KMS-11 (cell line): ENCODE measurements around the gene SCAMP4.

Experiments used
- H2AFZ ChIP-seq: fragments of 200-600 bp; sonication (generic); 2 replicates; pipeline ENCODE4 v1.6.1; 2016; ENCODE audit warnings: antibody characterized with exemption, mixed run types, low read depth
- H3K27ac ChIP-seq: fragments of 200-600 bp; sonication (generic); 2 replicates; pipeline ENCODE4 v1.6.1; 2016; ENCODE audit warnings: mild to moderate bottlenecking, mixed run types
- H3K27me3 ChIP-seq: fragments of 200-600 bp; sonication (generic); 2 replicates; pipeline ENCODE4 v1.6.1; 2017; ENCODE audit warnings: mild to moderate bottlenecking, low read depth, mixed run types, moderate library complexity; ENCODE audit not compliant: insufficient read depth
- H3K36me3 ChIP-seq: fragments of 200-600 bp; sonication (generic); 2 replicates; pipeline ENCODE4 v1.6.1; 2017; ENCODE audit warnings: mild to moderate bottlenecking, mixed run types; ENCODE audit not compliant: insufficient read depth
- H3K4me1 ChIP-seq: fragments of 200-600 bp; sonication (generic); 2 replicates; pipeline ENCODE4 v1.6.1; 2016; ENCODE audit warnings: mild to moderate bottlenecking, low read depth, mixed run types; ENCODE audit not compliant: poor library complexity, severe bottlenecking
- H3K4me2 ChIP-seq: fragments of 200-600 bp; sonication (generic); 2 replicates; pipeline ENCODE4 v1.7.0; 2016; ENCODE audit warnings: mild to moderate bottlenecking, mixed run types
- H3K4me3 ChIP-seq: fragments of 200-600 bp; sonication (generic); IDR thresholded peaks from 2 replicates; pipeline ENCODE4 v1.6.1; 2017; ENCODE audit warnings: low read depth, low read length, mixed read lengths; ENCODE audit not compliant: insufficient read depth
- H3K79me2 ChIP-seq: fragments of 200-600 bp; sonication (generic); 2 replicates; pipeline ENCODE4 v1.6.1; 2016; ENCODE audit warnings: low read depth, mixed run types; ENCODE audit not compliant: insufficient read depth
- H3K9ac ChIP-seq: fragments of 200-600 bp; sonication (generic); 2 replicates; pipeline ENCODE4 v1.6.1; 2016; ENCODE audit warnings: mild to moderate bottlenecking, mixed run types
- H4K20me1 ChIP-seq: fragments of 200-600 bp; sonication (generic); 2 replicates; pipeline ENCODE4 v1.6.1; 2016; ENCODE audit warnings: mild to moderate bottlenecking, mixed run types; ENCODE audit not compliant: insufficient read depth
- TF ChIP-seq, protein P1 (sequence below): fragments of 200-600 bp; sonication (generic); conservative IDR thresholded peaks from 2 replicates; pipeline ENCODE4 v1.6.1; 2017; ENCODE audit warnings: low read depth, mild to moderate bottlenecking, antibody characterized with exemption, low read length, moderate library complexity, mixed read lengths

SCAMP4 gene

DNA sequence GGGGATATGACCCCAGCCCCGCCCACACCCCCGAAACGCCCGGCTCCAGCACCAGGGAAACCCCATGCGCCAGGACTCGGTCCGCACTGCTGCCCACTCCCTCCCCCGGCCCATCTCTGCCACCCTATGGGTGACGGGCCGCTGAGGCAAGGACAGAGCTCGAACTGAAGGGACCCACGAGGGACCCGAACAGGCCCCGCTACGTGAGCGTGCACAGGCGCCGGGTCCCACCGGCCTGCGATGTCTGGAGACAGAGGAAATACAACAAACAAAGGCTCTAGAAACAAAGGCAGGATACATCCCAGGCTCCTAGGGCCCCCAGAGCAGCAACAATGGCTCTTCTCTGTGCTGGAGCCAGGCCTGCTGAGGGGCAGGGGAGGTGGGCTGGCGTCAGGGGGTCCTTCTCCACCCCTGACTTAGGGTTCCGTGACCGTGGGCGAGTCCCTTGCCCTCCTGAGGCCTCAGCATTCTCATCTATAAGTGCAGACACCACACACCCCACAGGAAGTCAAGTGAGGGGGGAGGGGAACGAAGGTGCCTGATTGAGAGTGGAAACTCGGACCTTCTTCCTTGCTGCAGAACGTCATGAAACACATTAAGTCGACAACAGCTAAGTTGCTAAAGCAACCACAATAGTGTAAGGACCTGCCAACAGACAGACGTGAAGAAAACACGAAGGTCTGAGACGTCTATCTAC lies 23.0 kb upstream of the SCAMP4 start:
- Histone ChIP-seq H4K20me1 (no peaks in the 10 kb centered on the region), H3K9ac (no peak overlapping the region), H3K27ac (no peak overlapping the region), H3K27me3 (no peaks in the 10 kb centered on the region), H3K4me3 (no peak overlapping the region), H3K4me1 (peaks cover 19% of the 10 kb centered on the region), H3K36me3 (no peaks in the 10 kb centered on the region), H3K4me2 (no peak overlapping the region), H3K79me2 (peaks cover 20% of the 10 kb centered on the region; the same call in 1 of the 2 replicates), H2AFZ (no peak overlapping the region)
- TF ChIP-seq, protein P1, sequence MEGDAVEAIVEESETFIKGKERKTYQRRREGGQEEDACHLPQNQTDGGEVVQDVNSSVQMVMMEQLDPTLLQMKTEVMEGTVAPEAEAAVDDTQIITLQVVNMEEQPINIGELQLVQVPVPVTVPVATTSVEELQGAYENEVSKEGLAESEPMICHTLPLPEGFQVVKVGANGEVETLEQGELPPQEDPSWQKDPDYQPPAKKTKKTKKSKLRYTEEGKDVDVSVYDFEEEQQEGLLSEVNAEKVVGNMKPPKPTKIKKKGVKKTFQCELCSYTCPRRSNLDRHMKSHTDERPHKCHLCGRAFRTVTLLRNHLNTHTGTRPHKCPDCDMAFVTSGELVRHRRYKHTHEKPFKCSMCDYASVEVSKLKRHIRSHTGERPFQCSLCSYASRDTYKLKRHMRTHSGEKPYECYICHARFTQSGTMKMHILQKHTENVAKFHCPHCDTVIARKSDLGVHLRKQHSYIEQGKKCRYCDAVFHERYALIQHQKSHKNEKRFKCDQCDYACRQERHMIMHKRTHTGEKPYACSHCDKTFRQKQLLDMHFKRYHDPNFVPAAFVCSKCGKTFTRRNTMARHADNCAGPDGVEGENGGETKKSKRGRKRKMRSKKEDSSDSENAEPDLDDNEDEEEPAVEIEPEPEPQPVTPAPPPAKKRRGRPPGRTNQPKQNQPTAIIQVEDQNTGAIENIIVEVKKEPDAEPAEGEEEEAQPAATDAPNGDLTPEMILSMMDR = no peak

GRCh38 chr19:1882786-1883692 lies 22.2 kb upstream of the SCAMP4 start:
- Histone ChIP-seq H3K27me3 (no peaks in the 10 kb centered on the region), H3K4me3 (no peak overlapping the region), H3K4me2 (peak overlapping the region; percentile 85; the same call in 1 of the 2 replicates), H3K79me2 (peaks cover 20% of the 10 kb centered on the region; the same call in 1 of the 2 replicates), H3K9ac (no peak overlapping the region), H3K36me3 (no peaks in the 10 kb centered on the region), H2AFZ (no peak overlapping the region), H3K4me1 (peaks cover 19% of the 10 kb centered on the region), H4K20me1 (no peaks in the 10 kb centered on the region), H3K27ac (no peak overlapping the region)
- TF ChIP-seq, protein P1 = no peak

GRCh38 chr19:1883784-1884183 lies 21.4 kb upstream of the SCAMP4 start:
- Histone ChIP-seq H3K36me3 (no peaks in the 10 kb centered on the region), H3K27ac (no peak overlapping the region), H3K27me3 (no peaks in the 10 kb centered on the region), H3K4me3 (no peak overlapping the region), H3K79me2 (peaks cover 20% of the 10 kb centered on the region; the same call in 1 of the 2 replicates), H3K4me1 (peaks cover 19% of the 10 kb centered on the region), H3K9ac (no peak overlapping the region), H3K4me2 (peak overlapping the region; percentile 85), H2AFZ (no peak overlapping the region), H4K20me1 (no peaks in the 10 kb centered on the region)
- TF ChIP-seq, protein P1 = no peak

- TF ChIP-seq, protein P1 = no peak
- Histone ChIP-seq H3K9ac (peak overlapping the region; percentile 24; the same call in 1 of the 2 replicates), H3K27me3 (no peaks in the 10 kb centered on the region), H3K4me1 (peaks cover 19% of the 10 kb centered on the region), H3K4me2 (peak overlapping the region; percentile 85), H3K27ac (no peak overlapping the region), H3K36me3 (no peaks in the 10 kb centered on the region), H4K20me1 (no peaks in the 10 kb centered on the region), H2AFZ (no peak overlapping the region), H3K79me2 (peaks cover 20% of the 10 kb centered on the region; the same call in 1 of the 2 replicates), H3K4me3 (no peak overlapping the region)
These were observed 20.9 kb upstream of the SCAMP4 start for GRCh38 chr19:1884291-1884718.
